ENCODE measurements around the gene IL1RAP.

IL1RAP gene

GRCh38 chr3:190485830-190486532, 27.9 kb upstream of the IL1RAP start:
- TF ChIP-seq USF1 (IDR thresholded peaks at IDR 0.05) (no peak), YY1 (IDR thresholded peaks at IDR 0.05; ENCODE audit: low read depth) (no peak), TEAD4 (IDR thresholded peaks at IDR 0.05) (no peak), TAF1 (IDR thresholded peaks at IDR 0.05; ENCODE audit: low read depth) (no peak), CEBPB (IDR thresholded peaks at IDR 0.05) (no peak), TCF12 (IDR thresholded peaks at IDR 0.05; ENCODE audit: low read depth) (no peak), EGR1 (IDR thresholded peaks at IDR 0.05) (no peak), NFIC (IDR thresholded peaks at IDR 0.05) (no peak), RAD21 (IDR thresholded peaks at IDR 0.05; ENCODE audit: low read depth) (no peak), ZBTB7A (IDR thresholded peaks at IDR 0.05; ENCODE audit: low read depth) (no peak), EP300 (IDR thresholded peaks at IDR 0.05; ENCODE audit: borderline replicate concordance) (no peak), FOXM1 (IDR thresholded peaks at IDR 0.05; ENCODE audit: borderline replicate concordance, low read depth) (no peak), MAX (IDR thresholded peaks at IDR 0.05) (no peak), REST (IDR thresholded peaks at IDR 0.05; ENCODE audit: low read depth) (no peak), CREB1 (IDR thresholded peaks at IDR 0.05; ENCODE audit: low read depth) (no peak)

- TF ChIP-seq TEAD4 (IDR thresholded peaks at IDR 0.05) (no peak), CEBPB (IDR thresholded peaks at IDR 0.05) (no peak), NFIC (IDR thresholded peaks at IDR 0.05) (no peak), CREB1 (IDR thresholded peaks at IDR 0.05; ENCODE audit: low read depth) (no peak), FOXM1 (IDR thresholded peaks at IDR 0.05; ENCODE audit: borderline replicate concordance, low read depth) (no peak), TAF1 (IDR thresholded peaks at IDR 0.05; ENCODE audit: low read depth) (no peak), EGR1 (IDR thresholded peaks at IDR 0.05) (no peak), RAD21 (IDR thresholded peaks at IDR 0.05; ENCODE audit: low read depth) (no peak), YY1 (IDR thresholded peaks at IDR 0.05; ENCODE audit: low read depth) (no peak), TCF12 (IDR thresholded peaks at IDR 0.05; ENCODE audit: low read depth) (no peak), MAX (IDR thresholded peaks at IDR 0.05) (no peak), REST (IDR thresholded peaks at IDR 0.05; ENCODE audit: low read depth) (no peak), USF1 (IDR thresholded peaks at IDR 0.05) (no peak), EP300 (IDR thresholded peaks at IDR 0.05; ENCODE audit: borderline replicate concordance) (no peak), ZBTB7A (IDR thresholded peaks at IDR 0.05; ENCODE audit: low read depth) (no peak)
Measured at GRCh38 chr3:190486533-190486864, 27.4 kb upstream of the IL1RAP start.

GRCh38 chr3:190486908-190487607, 26.8 kb upstream of the IL1RAP start:
- TF ChIP-seq REST (IDR thresholded peaks at IDR 0.05; ENCODE audit: low read depth) (no peak), EP300 (IDR thresholded peaks at IDR 0.05; ENCODE audit: borderline replicate concordance) (no peak), FOXM1 (IDR thresholded peaks at IDR 0.05; ENCODE audit: borderline replicate concordance, low read depth) (no peak)

GRCh38 chr3:190491533-190492054, 22.3 kb upstream of the IL1RAP start:
- TF ChIP-seq CEBPB (IDR thresholded peaks at IDR 0.05), result no peak
- TF ChIP-seq TCF12 (IDR thresholded peaks at IDR 0.05; ENCODE audit: low read depth), result no peak
- TF ChIP-seq EP300 (IDR thresholded peaks at IDR 0.05; ENCODE audit: borderline replicate concordance), result no peak
- TF ChIP-seq YY1 (IDR thresholded peaks at IDR 0.05; ENCODE audit: low read depth), result no peak
- TF ChIP-seq CREB1 (IDR thresholded peaks at IDR 0.05; ENCODE audit: low read depth), result no peak
- TF ChIP-seq FOXM1 (IDR thresholded peaks at IDR 0.05; ENCODE audit: borderline replicate concordance, low read depth), result no peak
- TF ChIP-seq RAD21 (IDR thresholded peaks at IDR 0.05; ENCODE audit: low read depth), result no peak
- no peak for TF ChIP-seq USF1 (IDR thresholded peaks at IDR 0.05)
- no peak for TF ChIP-seq TAF1 (IDR thresholded peaks at IDR 0.05; ENCODE audit: low read depth)
- TF ChIP-seq TEAD4 (IDR thresholded peaks at IDR 0.05), result no peak
- no peak for TF ChIP-seq REST (IDR thresholded peaks at IDR 0.05; ENCODE audit: low read depth)
- no peak for TF ChIP-seq MAX (IDR thresholded peaks at IDR 0.05)
- TF ChIP-seq ZBTB7A (IDR thresholded peaks at IDR 0.05; ENCODE audit: low read depth), result no peak
- no peak for TF ChIP-seq NFIC (IDR thresholded peaks at IDR 0.05)
- TF ChIP-seq EGR1 (IDR thresholded peaks at IDR 0.05), result no peak

Measured in Ishikawa (cell line).